Measurements from ENCODE around the gene PRDM16. TPM values are rescaled to one million over a fixed set of nuclear protein-coding genes. Genes with fewer than 3 reads are reported as not detected.

PRDM16 gene
- total and polyA plus RNA-seq, 2 donors (not counting 1 experiment from before 2014, with no cell fraction given): 0.03 to 0.12 TPM

GRCh38 chr1:3408751-3409266, 339.8 kb downstream of the PRDM16 start:
- intact Hi-C loops (cut with micrococcal nuclease): no loop called here
- Histone ChIP-seq H3K79me2 (ENCODE audit: control insufficient read depth, insufficient read depth, low read length) (no peaks in the 10 kb centered on the region), H3K27me3 (replicated peaks in 1 of 4; ENCODE audit: control extremely low read depth in 1 of 4, control insufficient read depth in 3 of 4, insufficient read depth in 4 of 4, low read length in 3 of 4) (no peaks in the 10 kb centered on the region), H3K36me3 (replicated peaks in 1 of 2; ENCODE audit: control extremely low read depth in 1 of 2, control insufficient read depth in 1 of 2, extremely low read depth in 1 of 2, insufficient read depth in 2 of 2, low read length in 1 of 2) (no peaks in the 10 kb centered on the region), H3K4me1 (ENCODE audit: control insufficient read depth in 2 of 2, insufficient read depth in 2 of 2, low read length in 2 of 2) (no peaks in the 10 kb centered on the region), H3K9me3 (ENCODE audit: control extremely low read depth in 1 of 3, control insufficient read depth in 2 of 3, insufficient read depth in 1 of 3, low read length in 2 of 3) (peaks cover 0 to 14% (median 0%) of the 10 kb centered on the region in 3 donors), H4K20me1 (ENCODE audit: control insufficient read depth, insufficient read depth, low read length, poor library complexity, severe bottlenecking) (no peaks in the 10 kb centered on the region), H3K27ac (ENCODE audit: low read length in 2 of 2) (no peak overlapping the region), H3K4me2 (replicated peaks; ENCODE audit: low read depth, low read length, poor library complexity, severe bottlenecking) (no peak overlapping the region), H3K4me3 (ENCODE audit: control extremely low read depth in 1 of 5, extremely low read depth in 1 of 5, insufficient read depth in 1 of 5, low read depth in 2 of 5, low read length in 4 of 5) (no peak overlapping the region), H2AFZ (ENCODE audit: insufficient read depth, low read depth, low read length, poor library complexity, severe bottlenecking) (no peak overlapping the region), H3K9ac (ENCODE audit: low read length) (no peak overlapping the region)
- no peaks in the 10 kb centered on the region for H3K27me3 Mint-ChIP-seq
- no peak overlapping the region for H3K4me3 Mint-ChIP-seq
- H3K4me1 Mint-ChIP-seq: no peaks in the 10 kb centered on the region
- ChIA-PET POLR2A (no interaction called here), CTCF (no interaction called here)
- H3K27ac Mint-ChIP-seq: no peak overlapping the region
- 93% methylated on average over 36 of the region's 36 CpGs for WGBS (ENCODE audit: insufficient coverage)
- no peak for DNase-seq
- no peaks in the 10 kb centered on the region for H3K9me3 Mint-ChIP-seq (ENCODE audit: insufficient read depth)
- TF ChIP-seq CTCF (IDR thresholded peaks at IDR 0.05) (no peak), EZH2 (IDR thresholded peaks at IDR 0.05; ENCODE audit: borderline replicate concordance, insufficient read depth, low read depth, low read length, poor library complexity, severe bottlenecking) (no peak)
- ATAC-seq (ENCODE audit: low read depth): no peak

- 95% methylated on average over 17 of the region's 19 CpGs for WGBS (ENCODE audit: insufficient coverage)
- Histone ChIP-seq H3K4me3 (ENCODE audit: control extremely low read depth in 1 of 5, extremely low read depth in 1 of 5, insufficient read depth in 1 of 5, low read depth in 2 of 5, low read length in 4 of 5) (no peak overlapping the region), H3K79me2 (ENCODE audit: control insufficient read depth, insufficient read depth, low read length) (no peaks in the 10 kb centered on the region), H3K27me3 (replicated peaks in 1 of 4; ENCODE audit: control extremely low read depth in 1 of 4, control insufficient read depth in 3 of 4, insufficient read depth in 4 of 4, low read length in 3 of 4) (no peaks in the 10 kb centered on the region), H2AFZ (ENCODE audit: insufficient read depth, low read depth, low read length, poor library complexity, severe bottlenecking) (no peak overlapping the region), H3K4me1 (ENCODE audit: control insufficient read depth in 2 of 2, insufficient read depth in 2 of 2, low read length in 2 of 2) (no peaks in the 10 kb centered on the region), H4K20me1 (ENCODE audit: control insufficient read depth, insufficient read depth, low read length, poor library complexity, severe bottlenecking) (no peaks in the 10 kb centered on the region), H3K27ac (ENCODE audit: low read length in 2 of 2) (no peak overlapping the region), H3K9ac (ENCODE audit: low read length) (no peak overlapping the region), H3K4me2 (replicated peaks; ENCODE audit: low read depth, low read length, poor library complexity, severe bottlenecking) (no peak overlapping the region), H3K9me3 (ENCODE audit: control extremely low read depth in 1 of 3, control insufficient read depth in 2 of 3, insufficient read depth in 1 of 3, low read length in 2 of 3) (peaks cover 0 to 18% (median 0%) of the 10 kb centered on the region in 3 donors), H3K36me3 (replicated peaks in 1 of 2; ENCODE audit: control extremely low read depth in 1 of 2, control insufficient read depth in 1 of 2, extremely low read depth in 1 of 2, insufficient read depth in 2 of 2, low read length in 1 of 2) (no peaks in the 10 kb centered on the region)
- Mint-ChIP-seq H3K9me3 (ENCODE audit: insufficient read depth) (no peaks in the 10 kb centered on the region), H3K27ac (no peak overlapping the region), H3K27me3 (no peaks in the 10 kb centered on the region), H3K4me3 (no peak overlapping the region), H3K4me1 (no peaks in the 10 kb centered on the region)
- POLR2A ChIA-PET: no interaction called here
- TF ChIP-seq EZH2 (IDR thresholded peaks at IDR 0.05; ENCODE audit: borderline replicate concordance, insufficient read depth, low read depth, low read length, poor library complexity, severe bottlenecking) (no peak), CTCF (IDR thresholded peaks at IDR 0.05) (no peak)
- CTCF ChIA-PET: no interaction called here
- ATAC-seq (ENCODE audit: low read depth): no peak
- intact Hi-C loops (cut with micrococcal nuclease): no loop called here
- no peak for DNase-seq
Observed at GRCh38 chr1:3409366-3410141, 340.6 kb downstream of the PRDM16 start.
